Lung (tissue), 12 donors: ENCODE measurements around the gene LEAP2. TPM values are rescaled to one million over a fixed set of nuclear protein-coding genes. Genes with fewer than 3 reads are reported as not detected.

ENCODE experiments used
- ATAC-seq: fragments of 200-7000 bp; cut with Tn5 transposase; one replicate; pipeline ENCODE4 v1.9.1; 2020; ENCODE audit warnings: moderate number of reproducible peaks; ENCODE audit not compliant: insufficient read depth, low FRiP score
- DNase-seq, 3 donors: peaks; one replicate each; pipeline ENCODE4 v3.0.0-alpha.2; 2013 to 2017
- H3K27ac ChIP-seq, 2 donors: one replicate each; pipeline ENCODE4 v1.5.1; 2013; ENCODE audit warnings: mild to moderate bottlenecking in 2 of 2, moderate library complexity in 2 of 2, control low read depth in 1 of 2, inconsistent platforms in 1 of 2, low read depth in 1 of 2, low read length in 1 of 2
- H3K27me3 ChIP-seq, 3 donors: one replicate each; pipeline ENCODE4 v1.5.1; 2013; ENCODE audit warnings: low read length in 2 of 3; ENCODE audit not compliant: control insufficient read depth in 3 of 3, insufficient read depth in 3 of 3
- H3K36me3 ChIP-seq, 4 donors: one replicate each; pipeline ENCODE4 v1.5.1; 2013; ENCODE audit warnings: low read length in 4 of 4, mild to moderate bottlenecking in 1 of 4, moderate library complexity in 1 of 4; ENCODE audit not compliant: control insufficient read depth in 4 of 4, insufficient read depth in 4 of 4
- H3K4me1 ChIP-seq, 5 donors: one replicate each; pipeline ENCODE4 v1.5.1; 2013; ENCODE audit warnings: low read length in 5 of 5, mild to moderate bottlenecking in 2 of 5, moderate library complexity in 1 of 5; ENCODE audit not compliant: control insufficient read depth in 5 of 5, insufficient read depth in 5 of 5
- H3K4me3 ChIP-seq: one replicate; pipeline ENCODE4 v1.5.1; 2013; ENCODE audit warnings: mild to moderate bottlenecking, control low read depth, moderate library complexity
- H3K9ac ChIP-seq, 2 donors: one replicate each; pipeline ENCODE4 v1.5.1; 2013; ENCODE audit warnings: low read length in 2 of 2, control low read depth in 1 of 2; ENCODE audit not compliant: insufficient read depth in 1 of 2
- H3K9me3 ChIP-seq, 4 donors: one replicate each; pipeline ENCODE4 v1.5.1; 2013; ENCODE audit warnings: low read length in 3 of 4, mild to moderate bottlenecking in 1 of 4, moderate library complexity in 1 of 4; ENCODE audit not compliant: control insufficient read depth in 4 of 4, insufficient read depth in 3 of 4
- CTCF ChIP-seq: IDR thresholded peaks from 2 replicates; pipeline ENCODE4 v1.5.1; 2012; ENCODE audit warnings: mild to moderate bottlenecking; ENCODE audit errors: control extremely low read depth, extremely low read depth
- WGBS, 2 donors: extraction: QIAGEN DNeasy Blood & Tissue Kit; methylation state at CpG; one replicate each; pipeline ENCODE4 v1.1.7; 2013; 5-methylcytosine and 5-hydroxymethylcytosine counted together
- polyA plus RNA-seq, 2 donors: library from polyadenylated mRNA; stranded (reverse); fragments of 200-250 nt; gene quantifications; one replicate each; pipeline ENCODE4 v1.2.1, GENCODE V29; 2013
- total RNA-seq, 2 donors: library from RNA; depleted of rRNA in 1 of 2; stranded (reverse); fragments of >200 nt in 1 of 2; gene quantifications; one replicate each; pipeline ENCODE4 v1.2.1, GENCODE V29; 2014 to 2021
- donor health status: control.
- donor health status: control.
- donor health status: Bipolar disorder and iron deficiency.
- donor health status: healthy.
- donor health status: DM: yes; HTN: yes; CAD: no.

The LEAP2 gene
- total and polyA plus RNA-seq, 4 donors, result 0.50 to 3.1 (median 1.3) TPM

DNA sequence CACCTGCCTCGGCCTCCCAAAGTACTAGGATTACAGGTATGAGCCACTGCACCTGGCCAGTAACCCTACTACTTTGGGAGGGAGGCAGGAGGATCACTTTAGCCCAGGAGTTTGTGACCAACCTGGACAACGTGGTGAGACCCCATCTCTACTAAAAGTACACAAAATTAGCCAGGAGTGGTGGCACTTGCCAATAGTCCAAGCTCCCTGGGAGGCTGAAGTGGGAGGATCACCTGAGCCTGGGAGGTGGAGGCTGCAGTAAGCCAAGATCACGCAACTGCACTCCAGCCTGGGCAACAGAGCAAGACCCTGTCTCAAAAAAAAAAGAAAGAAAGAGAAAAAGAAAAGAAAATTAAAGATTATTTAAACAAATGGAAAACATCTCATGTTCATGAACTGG lies 17.5 kb upstream of the LEAP2 start:
- Histone ChIP-seq H3K27ac (no peak overlapping the region), H3K9me3 (no peaks in the 10 kb centered on the region), H3K9ac (no peak overlapping the region), H3K4me1 (no peaks in the 10 kb centered on the region), H3K4me3 (no peak overlapping the region), H3K36me3 (no peaks in the 10 kb centered on the region), H3K27me3 (no peaks in the 10 kb centered on the region)
- 84 to 97% methylated on average over 3 of the region's 3 CpGs for WGBS, 2 donors
- DNase-seq (no peak), ATAC-seq (no peak)
- TF ChIP-seq CTCF, result no peak

DNA sequence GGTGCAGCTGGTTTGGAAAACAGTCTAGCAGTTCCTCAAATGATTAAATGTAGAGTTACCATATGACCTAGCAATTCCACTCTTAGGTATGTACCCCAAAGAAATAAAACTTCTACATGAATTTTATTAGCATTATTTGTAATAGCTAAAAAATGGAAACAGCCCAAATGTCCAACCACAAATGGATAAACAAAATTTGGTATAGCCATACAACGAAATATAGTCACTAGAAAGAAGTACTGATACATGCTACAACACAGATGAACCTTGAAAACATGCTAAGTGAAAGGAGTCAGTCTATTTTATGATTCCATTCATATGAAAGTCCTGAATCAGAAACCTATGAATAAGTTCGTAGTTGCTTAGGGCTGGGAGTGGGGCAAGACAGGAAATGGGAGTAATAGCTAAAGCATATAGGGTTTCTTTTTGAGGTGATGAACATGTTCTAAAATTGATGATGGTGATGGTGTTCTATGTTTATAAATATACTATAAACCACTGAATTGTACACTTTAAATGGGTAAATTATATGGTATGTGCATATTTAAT lies 13.5 kb upstream of the LEAP2 start:
- H3K27ac ChIP-seq, result no peak overlapping the region
- H3K9ac ChIP-seq, result no peak overlapping the region
- no peaks in the 10 kb centered on the region for H3K9me3 ChIP-seq
- 85 to 86% methylated on average over 2 of the region's 2 CpGs for WGBS, 2 donors
- no peak overlapping the region for H3K4me3 ChIP-seq
- no peaks in the 10 kb centered on the region for H3K36me3 ChIP-seq
- ATAC-seq (no peak), DNase-seq (no peak)
- no peak for TF ChIP-seq CTCF
- H3K4me1 ChIP-seq, result no peaks in the 10 kb centered on the region
- H3K27me3 ChIP-seq, result no peaks in the 10 kb centered on the region

- Histone ChIP-seq H3K9ac (no peak overlapping the region), H3K9me3 (no peaks in the 10 kb centered on the region), H3K4me1 (peaks cover 0 to 3% (median 0%) of the 10 kb centered on the region in 5 donors), H3K27me3 (no peaks in the 10 kb centered on the region), H3K36me3 (no peaks in the 10 kb centered on the region), H3K27ac (no peak overlapping the region), H3K4me3 (no peak overlapping the region)
- 78 to 80% methylated on average over 5 of the region's 5 CpGs for WGBS, 2 donors
- ATAC-seq, result no peak
- TF ChIP-seq CTCF, result no peak
- DNase-seq, result no peak
Observed at GRCh38 chr5:132860742-132861141, 12.7 kb upstream of the LEAP2 start.
